ENCODE data around the gene TLE1. TPM values are rescaled to one million over a fixed set of nuclear protein-coding genes. Genes with fewer than 3 reads are reported as not detected.

TLE1 gene
- total RNA-seq, 1 donor, result 9.0 TPM

GRCh38 chr9:81633952-81634854 lies 55.1 kb downstream of the TLE1 start:
- Histone ChIP-seq H3K4me3 (ENCODE audit: insufficient read depth, low read length) (no peak overlapping the region), H3K4me2 (ENCODE audit: insufficient read depth, low read length) (no peak overlapping the region), H3K27me3 (ENCODE audit: insufficient read depth, low read length) (no peaks in the 10 kb centered on the region), H4K20me1 (ENCODE audit: insufficient read depth, low read length) (no peaks in the 10 kb centered on the region), H3K4me1 (ENCODE audit: insufficient read depth, low read length) (peaks cover 26% of the 10 kb centered on the region), H2AFZ (ENCODE audit: low read length) (no peak overlapping the region), H3K9me3 (ENCODE audit: low read depth, low read length) (no peaks in the 10 kb centered on the region), H3K36me3 (ENCODE audit: insufficient read depth, low read length) (no peaks in the 10 kb centered on the region), H3K79me2 (ENCODE audit: insufficient read depth, low read length) (no peaks in the 10 kb centered on the region), H3K27ac (ENCODE audit: low read depth, low read length) (no peak overlapping the region)
- DNase-seq (ENCODE audit: insufficient read length, low spot score, missing footprints), result no peak
- no peak for TF ChIP-seq CTCF (IDR thresholded peaks at IDR 0.05; ENCODE audit: extremely low read depth, low read depth, low read length)

GRCh38 chr9:81632599-81632998 lies 56.7 kb downstream of the TLE1 start:
- DNase-seq (ENCODE audit: insufficient read length, low spot score, missing footprints), result no peak
- H3K9me3 ChIP-seq (ENCODE audit: low read depth, low read length), result no peaks in the 10 kb centered on the region
- no peaks in the 10 kb centered on the region for H3K36me3 ChIP-seq (ENCODE audit: insufficient read depth, low read length)
- peak overlapping the region; percentile 73 for H3K27ac ChIP-seq (ENCODE audit: low read depth, low read length)
- H2AFZ ChIP-seq (ENCODE audit: low read length), result no peak overlapping the region
- H4K20me1 ChIP-seq (ENCODE audit: insufficient read depth, low read length), result no peaks in the 10 kb centered on the region
- H3K27me3 ChIP-seq (ENCODE audit: insufficient read depth, low read length), result no peaks in the 10 kb centered on the region
- H3K4me2 ChIP-seq (ENCODE audit: insufficient read depth, low read length), result peak overlapping the region; percentile 34
- no peak overlapping the region for H3K4me3 ChIP-seq (ENCODE audit: insufficient read depth, low read length)
- TF ChIP-seq CTCF (IDR thresholded peaks at IDR 0.05; ENCODE audit: extremely low read depth, low read depth, low read length), result no peak
- peaks cover 26% of the 10 kb centered on the region for H3K4me1 ChIP-seq (ENCODE audit: insufficient read depth, low read length)
- no peaks in the 10 kb centered on the region for H3K79me2 ChIP-seq (ENCODE audit: insufficient read depth, low read length)

GRCh38 chr9:81631218-81631745 lies 58.1 kb downstream of the TLE1 start:
- H4K20me1 ChIP-seq (ENCODE audit: insufficient read depth, low read length), result no peaks in the 10 kb centered on the region
- peaks cover 25% of the 10 kb centered on the region for H3K4me1 ChIP-seq (ENCODE audit: insufficient read depth, low read length)
- no peak for TF ChIP-seq CTCF (IDR thresholded peaks at IDR 0.05; ENCODE audit: extremely low read depth, low read depth, low read length)
- no peaks in the 10 kb centered on the region for H3K79me2 ChIP-seq (ENCODE audit: insufficient read depth, low read length)
- H3K27ac ChIP-seq (ENCODE audit: low read depth, low read length), result no peak overlapping the region
- H3K4me3 ChIP-seq (ENCODE audit: insufficient read depth, low read length), result no peak overlapping the region
- no peak for DNase-seq (ENCODE audit: insufficient read length, low spot score, missing footprints)
- no peaks in the 10 kb centered on the region for H3K9me3 ChIP-seq (ENCODE audit: low read depth, low read length)
- no peaks in the 10 kb centered on the region for H3K27me3 ChIP-seq (ENCODE audit: insufficient read depth, low read length)
- no peak overlapping the region for H2AFZ ChIP-seq (ENCODE audit: low read length)
- no peak overlapping the region for H3K4me2 ChIP-seq (ENCODE audit: insufficient read depth, low read length)
- H3K36me3 ChIP-seq (ENCODE audit: insufficient read depth, low read length), result no peaks in the 10 kb centered on the region

GRCh38 chr9:81629440-81629839 lies 59.9 kb downstream of the TLE1 start:
- peaks cover 11% of the 10 kb centered on the region for H3K4me1 ChIP-seq (ENCODE audit: insufficient read depth, low read length)
- no peak overlapping the region for H3K4me3 ChIP-seq (ENCODE audit: insufficient read depth, low read length)
- no peak for TF ChIP-seq CTCF (IDR thresholded peaks at IDR 0.05; ENCODE audit: extremely low read depth, low read depth, low read length)
- H3K4me2 ChIP-seq (ENCODE audit: insufficient read depth, low read length), result no peak overlapping the region
- H4K20me1 ChIP-seq (ENCODE audit: insufficient read depth, low read length), result no peaks in the 10 kb centered on the region
- H3K27me3 ChIP-seq (ENCODE audit: insufficient read depth, low read length), result no peaks in the 10 kb centered on the region
- H3K79me2 ChIP-seq (ENCODE audit: insufficient read depth, low read length), result no peaks in the 10 kb centered on the region
- H3K27ac ChIP-seq (ENCODE audit: low read depth, low read length), result no peak overlapping the region
- H2AFZ ChIP-seq (ENCODE audit: low read length), result no peak overlapping the region
- DNase-seq (ENCODE audit: insufficient read length, low spot score, missing footprints), result no peak
- no peaks in the 10 kb centered on the region for H3K36me3 ChIP-seq (ENCODE audit: insufficient read depth, low read length)
- H3K9me3 ChIP-seq (ENCODE audit: low read depth, low read length), result no peaks in the 10 kb centered on the region

All from osteoblast (primary cell).